HL-60/S4 treated with retinoic acid at 250 ng/mL for 4 days and 3 days (cell line): ENCODE measurements around the gene SSRP1.

Experiments
- in situ Hi-C: fragments of 300-500 bp; cut with MboI; formaldehyde crosslinking; loops from 2 replicates; pipeline ENCODE4 v1.7.0; 2022; ENCODE audit warnings: low sequenced_read_pairs

Gene SSRP1

DNA sequence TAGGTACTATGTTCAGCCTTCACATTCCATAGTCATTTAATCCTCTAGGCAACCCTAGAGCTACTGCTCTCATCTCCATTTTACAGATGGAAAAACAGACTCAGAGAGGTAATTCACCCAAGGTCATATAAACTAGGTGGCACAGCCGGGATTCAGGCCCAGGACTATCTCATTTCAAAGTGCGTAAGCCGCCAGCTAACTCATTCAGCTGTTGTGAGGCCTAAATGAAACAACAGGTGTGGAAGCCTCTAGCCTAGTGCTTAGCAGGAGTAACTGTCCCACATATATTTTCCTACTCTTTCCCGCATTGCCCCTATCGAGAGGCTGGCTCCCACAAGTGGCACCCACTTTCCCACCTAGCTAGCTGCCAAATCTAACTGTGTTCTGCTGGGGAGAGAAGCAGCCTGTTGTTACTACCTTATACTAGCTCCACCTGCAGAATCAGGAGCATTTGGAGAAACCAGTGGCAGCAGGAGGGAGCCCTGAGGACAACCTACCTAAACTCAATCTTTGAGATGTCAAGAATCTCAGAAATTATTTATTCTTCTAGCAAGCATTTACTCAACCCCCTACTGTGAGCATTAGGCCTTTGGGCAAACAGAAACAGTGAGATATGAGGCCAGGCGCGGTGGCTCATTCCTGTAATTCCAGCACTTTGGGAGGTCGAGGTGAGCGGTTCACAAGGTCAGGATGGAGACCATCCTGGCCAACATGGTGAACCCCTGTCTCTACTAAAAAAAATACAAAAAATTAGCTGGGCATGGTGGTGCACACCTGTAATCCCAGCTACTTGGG is 24.4 kb upstream of the SSRP1 start:
- in situ Hi-C loops, result no loop called here

GRCh38 chr11:57359396-57359795 is 23.7 kb upstream of the SSRP1 start:
- in situ Hi-C loops, result no loop called here

GRCh38 chr11:57358991-57359390 is 23.3 kb upstream of the SSRP1 start:
- in situ Hi-C loops, result no loop called here

DNA sequence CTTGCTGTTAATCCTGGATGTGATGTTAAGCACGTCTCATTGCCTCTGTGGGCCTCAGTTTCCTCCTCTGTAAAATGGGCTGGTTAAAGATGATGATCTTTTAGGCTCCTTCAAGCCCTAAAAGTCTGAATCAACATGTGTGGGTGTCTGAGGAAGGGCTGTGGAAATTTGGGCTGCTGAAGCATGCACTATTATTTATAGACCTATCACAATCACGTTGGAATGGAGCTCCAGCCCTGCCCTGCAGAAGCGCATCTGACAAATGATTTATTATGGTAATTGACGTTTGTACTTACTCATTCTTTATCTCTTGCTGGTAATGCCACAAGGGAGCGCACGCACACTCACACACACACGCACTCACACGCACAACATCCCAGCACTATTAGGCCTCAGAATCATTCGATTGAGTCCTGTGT is 22.9 kb upstream of the SSRP1 start:
- in situ Hi-C loops, result no loop called here

- in situ Hi-C loops, result no loop called here
Measured at GRCh38 chr11:57357856-57358255, 22.2 kb upstream of the SSRP1 start.

- in situ Hi-C loops, result no loop called here
Measured at GRCh38 chr11:57357310-57357709, 21.6 kb upstream of the SSRP1 start.

- in situ Hi-C loops, result no loop called here
Measured at GRCh38 chr11:57356268-57356667, 20.6 kb upstream of the SSRP1 start.

DNA sequence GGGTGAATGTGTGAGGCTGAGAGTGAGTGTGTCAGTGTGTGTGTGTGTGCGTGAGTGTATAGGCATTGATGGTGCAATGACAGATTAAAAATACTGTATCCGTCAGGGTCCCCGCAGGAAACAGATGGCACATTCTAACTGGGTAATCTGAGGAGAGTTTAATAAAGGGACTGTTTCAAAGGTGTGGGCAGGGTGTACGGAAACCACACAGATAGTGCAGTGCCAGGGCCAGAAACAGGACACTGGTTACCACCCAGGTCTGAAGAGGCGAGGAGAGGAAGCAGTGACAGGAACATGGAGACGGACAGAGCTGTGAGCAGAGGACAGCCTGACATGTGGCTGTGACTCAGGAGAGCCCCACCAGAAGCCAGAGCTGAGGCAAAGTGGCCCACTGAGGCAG is 19.0 kb upstream of the SSRP1 start:
- in situ Hi-C loops, result no loop called here

- in situ Hi-C loops, result no loop called here
Measured at GRCh38 chr11:57353852-57354251, 18.2 kb upstream of the SSRP1 start.

DNA sequence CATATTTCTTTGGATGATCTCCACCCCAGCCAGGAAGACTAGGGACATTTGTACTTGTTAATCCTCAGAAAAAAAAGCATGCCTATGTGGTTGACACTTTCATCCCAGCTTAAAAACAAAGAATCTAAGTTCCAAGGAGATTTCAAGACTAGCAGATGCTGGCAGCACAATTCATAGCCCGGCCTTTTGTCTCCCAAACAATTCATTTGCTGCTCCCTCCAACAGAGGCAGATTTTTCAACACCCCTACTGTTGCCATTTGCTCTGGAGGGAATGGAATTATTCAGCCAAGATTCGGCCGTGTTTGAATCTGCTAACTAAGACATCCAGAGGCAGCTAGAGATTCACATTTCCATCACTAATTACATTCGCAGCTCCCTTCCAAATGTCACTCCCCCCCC is 17.8 kb upstream of the SSRP1 start:
- in situ Hi-C loops, result no loop called here

GRCh38 chr11:57353036-57353435 is 17.3 kb upstream of the SSRP1 start:
- in situ Hi-C loops, result no loop called here

DNA sequence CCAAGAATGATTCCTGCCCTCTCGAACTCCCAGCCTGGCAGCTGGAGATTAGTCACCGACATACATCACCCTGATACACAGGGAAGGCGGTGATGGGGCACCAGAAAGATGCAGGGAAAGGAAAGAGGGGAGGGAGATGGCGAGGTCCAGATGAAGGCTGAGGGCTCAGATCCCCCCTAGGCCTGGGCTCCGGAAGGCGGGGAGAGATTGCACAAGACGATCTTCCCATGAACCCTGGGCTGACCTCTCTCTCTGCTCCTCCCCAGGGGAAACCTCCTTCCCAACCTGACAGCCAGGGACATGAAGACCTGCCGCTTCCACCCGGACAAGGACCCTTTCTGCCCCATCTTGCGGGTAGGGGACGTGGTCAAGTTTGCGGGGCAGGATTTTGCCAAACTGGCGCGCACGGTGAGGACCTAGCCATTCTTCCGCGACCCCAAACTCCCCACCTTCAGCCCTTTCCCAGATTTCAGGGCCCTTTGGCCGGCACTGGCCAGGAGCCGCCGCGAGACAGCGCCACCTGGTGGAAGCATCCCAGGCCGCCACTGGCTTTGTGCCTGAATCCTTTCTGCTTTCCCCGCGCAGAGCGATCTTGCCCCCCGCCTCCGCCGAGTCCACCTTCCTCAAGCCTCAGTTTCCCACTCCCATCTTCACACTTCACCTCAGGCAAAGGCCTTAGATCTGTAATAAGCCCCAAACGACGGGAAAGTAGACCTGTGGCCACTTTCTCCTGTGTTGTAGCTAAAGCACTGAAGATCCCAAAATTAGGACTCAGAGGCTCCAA is 14.0 kb upstream of the SSRP1 start:
- in situ Hi-C loops, result loop anchor here (10.0 kb wide), 1 partner anchor 295 kb away; the partner anchor contains the start of gene YPEL4

DNA sequence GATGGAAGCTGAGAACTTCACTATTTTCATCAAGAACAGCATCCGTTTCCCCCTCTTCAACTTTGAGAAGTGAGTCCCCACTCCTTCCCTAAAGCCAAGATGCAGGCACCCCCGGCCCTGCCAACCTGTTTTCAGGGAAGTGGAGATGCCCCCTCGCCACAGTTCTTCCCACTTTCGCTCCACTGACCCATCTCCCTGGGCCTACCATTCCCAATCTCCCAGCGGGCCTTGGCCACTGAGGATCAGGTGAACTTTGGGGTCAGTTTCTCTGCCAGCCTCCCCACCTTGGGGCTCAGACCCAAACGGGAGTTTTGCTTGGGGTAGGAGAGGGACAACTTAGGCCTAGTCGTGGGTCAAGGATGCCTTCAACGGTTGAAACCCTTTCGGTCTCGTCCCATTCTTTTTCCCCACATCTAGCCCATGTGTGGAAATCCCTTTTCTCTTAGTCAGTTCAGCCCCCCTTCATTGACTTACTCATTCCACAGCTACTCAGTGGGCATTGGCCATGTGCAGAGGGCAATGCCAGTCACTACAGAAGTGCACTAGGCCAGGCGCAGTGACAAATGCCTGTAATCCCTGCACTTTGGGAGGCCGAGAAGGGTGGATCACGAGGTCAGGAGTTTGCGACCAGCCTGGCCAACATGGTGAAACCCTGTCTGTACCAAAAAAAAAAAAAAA is 13.1 kb upstream of the SSRP1 start:
- in situ Hi-C loops, result loop anchor here (10.0 kb wide), 1 partner anchor 296 kb away; the partner anchor contains the start of gene YPEL4

DNA sequence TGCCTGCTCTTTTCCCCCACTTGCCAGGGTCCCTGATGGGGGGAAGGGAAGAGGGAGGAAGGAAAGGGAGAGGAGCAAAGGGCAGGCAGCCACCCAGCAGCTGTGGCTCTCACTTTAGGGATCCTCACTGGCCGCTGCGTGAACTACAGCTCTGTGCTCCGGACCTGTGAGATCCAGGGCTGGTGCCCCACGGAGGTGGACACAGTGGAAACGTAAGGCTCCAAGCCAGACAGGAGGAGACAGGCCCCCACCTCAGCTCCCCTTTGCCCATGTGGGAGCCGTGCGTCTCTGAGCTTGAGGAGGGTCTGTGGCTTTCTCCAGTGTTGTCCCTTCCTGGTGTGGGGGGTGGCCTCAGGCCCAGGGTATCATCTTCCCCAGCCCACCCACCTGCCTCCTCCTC is 12.4 kb upstream of the SSRP1 start:
- in situ Hi-C loops, result loop anchor here (10.0 kb wide), 1 partner anchor 297 kb away; the partner anchor contains the start of gene YPEL4

- in situ Hi-C loops, result loop anchor here (10.0 kb wide), 1 partner anchor 297 kb away; the partner anchor contains the start of gene YPEL4
Measured at GRCh38 chr11:57347336-57347735, 11.6 kb upstream of the SSRP1 start.

DNA sequence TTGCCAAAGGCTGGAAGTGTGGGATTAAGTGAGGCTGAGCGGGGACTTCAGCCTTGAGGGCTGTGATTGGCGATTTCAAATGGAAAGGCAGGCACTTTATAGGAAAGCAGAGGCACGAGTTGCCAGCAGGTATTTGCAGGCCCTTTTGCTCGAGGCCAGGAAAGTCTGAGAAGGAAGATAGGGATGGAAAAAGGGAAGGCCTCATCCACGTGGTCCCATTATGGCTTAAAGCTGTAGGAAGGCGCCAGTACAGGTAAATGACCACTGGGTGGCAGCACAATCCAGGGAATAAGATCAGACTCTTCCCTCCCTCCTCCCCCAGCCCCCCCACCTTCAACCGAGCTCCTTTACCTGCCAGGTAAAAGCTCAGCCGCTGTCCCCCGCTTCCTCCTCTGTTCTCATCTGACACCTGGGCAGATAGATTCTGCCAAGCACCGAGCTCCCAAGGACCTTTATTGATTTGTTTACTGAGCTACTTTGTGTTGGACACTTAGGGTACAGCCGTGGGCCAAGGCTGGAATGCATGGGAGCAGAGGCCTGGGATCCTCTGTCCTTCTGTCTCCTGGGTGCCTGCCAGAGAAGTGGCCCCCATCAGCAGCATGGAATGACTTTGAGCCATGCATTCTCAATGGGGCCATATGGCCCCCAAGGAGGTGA is 10.0 kb upstream of the SSRP1 start:
- in situ Hi-C loops, result loop anchor here (10.0 kb wide), 1 partner anchor 299 kb away; the partner anchor contains the start of gene YPEL4

DNA sequence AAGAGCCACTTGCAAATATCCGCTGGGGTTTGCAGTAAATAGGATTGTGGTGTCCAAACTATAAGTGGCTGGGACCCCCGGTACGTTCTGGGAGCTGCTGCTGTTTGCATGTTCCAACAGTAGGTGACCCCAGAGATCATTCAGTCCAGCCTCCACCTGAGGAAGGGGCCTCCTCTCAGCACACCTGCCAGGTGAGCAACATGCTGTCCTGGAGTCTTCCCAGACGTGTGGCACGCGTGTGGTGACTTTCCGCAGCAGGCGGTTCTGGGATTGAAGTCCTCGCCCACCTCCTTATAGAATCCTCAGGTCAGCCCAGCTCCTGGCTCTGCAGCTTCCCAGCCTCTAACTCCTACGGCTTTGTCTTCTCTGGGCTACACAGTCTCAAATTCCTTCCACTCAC is 9.1 kb upstream of the SSRP1 start:
- in situ Hi-C loops, result loop anchor here (10.0 kb wide), 1 partner anchor 300 kb away; the partner anchor contains the start of gene YPEL4

DNA sequence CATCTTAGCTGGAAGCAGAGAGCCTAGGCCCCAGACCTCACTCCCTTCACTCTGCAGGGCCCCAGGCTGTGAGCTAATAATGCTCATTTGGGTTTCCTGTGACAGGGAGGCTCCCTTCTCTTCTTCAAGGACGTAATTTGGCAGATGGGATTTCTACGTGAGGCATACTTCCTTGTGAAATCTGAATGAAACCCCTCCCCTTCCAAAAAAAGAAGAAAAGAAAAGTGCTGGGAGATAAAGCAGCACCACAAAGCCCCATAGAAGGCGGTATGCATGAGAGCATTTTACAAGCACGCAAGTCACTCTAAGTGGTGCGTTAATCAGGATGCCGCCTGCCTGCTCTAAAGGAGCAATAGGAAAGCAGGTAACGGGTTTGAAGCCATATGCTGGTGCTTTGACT is 8.1 kb upstream of the SSRP1 start:
- in situ Hi-C loops, result loop anchor here (10.0 kb wide), 1 partner anchor 301 kb away; the partner anchor contains the start of gene YPEL4

GRCh38 chr11:57342702-57343101 is 7.0 kb upstream of the SSRP1 start:
- in situ Hi-C loops, result loop anchor here (10.0 kb wide), 1 partner anchor 302 kb away; the partner anchor contains the start of gene YPEL4

GRCh38 chr11:57341250-57341808 is 5.6 kb upstream of the SSRP1 start:
- in situ Hi-C loops, result loop anchor here (10.0 kb wide), 1 partner anchor 303 kb away; the partner anchor contains the start of gene YPEL4
